ENCODE data around the gene PTK7. TPM values are rescaled to one million over a fixed set of nuclear protein-coding genes. Genes with fewer than 3 reads are reported as not detected.

Gene PTK7
- total and polyA plus RNA-seq, 2 of the 8 experiments (the other 6 are each of a cell fraction or from before 2014, with no cell fraction given), result 110 to 138 TPM

DNA sequence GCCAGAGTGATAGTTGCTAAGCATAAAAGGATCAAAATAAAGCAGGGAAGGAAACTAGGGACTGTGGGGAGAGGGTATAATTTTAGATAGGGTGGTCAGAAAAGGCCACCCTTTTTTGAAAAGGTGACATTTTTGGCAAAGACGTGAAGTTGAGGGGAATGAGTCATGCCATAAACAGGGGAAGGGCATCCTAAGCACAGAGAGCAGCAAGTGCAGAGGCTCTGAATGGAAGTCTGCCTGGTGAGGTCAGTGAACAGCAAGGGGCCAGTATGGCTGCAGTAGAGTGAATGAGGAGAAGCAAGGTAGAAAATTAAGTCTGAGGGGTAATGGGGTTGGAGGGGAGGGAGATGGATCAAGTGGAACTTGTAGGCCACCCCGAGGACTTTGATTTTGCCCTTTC is 14.3 kb upstream of the PTK7 start (continued):
- TF ChIP-seq, protein P1, sequence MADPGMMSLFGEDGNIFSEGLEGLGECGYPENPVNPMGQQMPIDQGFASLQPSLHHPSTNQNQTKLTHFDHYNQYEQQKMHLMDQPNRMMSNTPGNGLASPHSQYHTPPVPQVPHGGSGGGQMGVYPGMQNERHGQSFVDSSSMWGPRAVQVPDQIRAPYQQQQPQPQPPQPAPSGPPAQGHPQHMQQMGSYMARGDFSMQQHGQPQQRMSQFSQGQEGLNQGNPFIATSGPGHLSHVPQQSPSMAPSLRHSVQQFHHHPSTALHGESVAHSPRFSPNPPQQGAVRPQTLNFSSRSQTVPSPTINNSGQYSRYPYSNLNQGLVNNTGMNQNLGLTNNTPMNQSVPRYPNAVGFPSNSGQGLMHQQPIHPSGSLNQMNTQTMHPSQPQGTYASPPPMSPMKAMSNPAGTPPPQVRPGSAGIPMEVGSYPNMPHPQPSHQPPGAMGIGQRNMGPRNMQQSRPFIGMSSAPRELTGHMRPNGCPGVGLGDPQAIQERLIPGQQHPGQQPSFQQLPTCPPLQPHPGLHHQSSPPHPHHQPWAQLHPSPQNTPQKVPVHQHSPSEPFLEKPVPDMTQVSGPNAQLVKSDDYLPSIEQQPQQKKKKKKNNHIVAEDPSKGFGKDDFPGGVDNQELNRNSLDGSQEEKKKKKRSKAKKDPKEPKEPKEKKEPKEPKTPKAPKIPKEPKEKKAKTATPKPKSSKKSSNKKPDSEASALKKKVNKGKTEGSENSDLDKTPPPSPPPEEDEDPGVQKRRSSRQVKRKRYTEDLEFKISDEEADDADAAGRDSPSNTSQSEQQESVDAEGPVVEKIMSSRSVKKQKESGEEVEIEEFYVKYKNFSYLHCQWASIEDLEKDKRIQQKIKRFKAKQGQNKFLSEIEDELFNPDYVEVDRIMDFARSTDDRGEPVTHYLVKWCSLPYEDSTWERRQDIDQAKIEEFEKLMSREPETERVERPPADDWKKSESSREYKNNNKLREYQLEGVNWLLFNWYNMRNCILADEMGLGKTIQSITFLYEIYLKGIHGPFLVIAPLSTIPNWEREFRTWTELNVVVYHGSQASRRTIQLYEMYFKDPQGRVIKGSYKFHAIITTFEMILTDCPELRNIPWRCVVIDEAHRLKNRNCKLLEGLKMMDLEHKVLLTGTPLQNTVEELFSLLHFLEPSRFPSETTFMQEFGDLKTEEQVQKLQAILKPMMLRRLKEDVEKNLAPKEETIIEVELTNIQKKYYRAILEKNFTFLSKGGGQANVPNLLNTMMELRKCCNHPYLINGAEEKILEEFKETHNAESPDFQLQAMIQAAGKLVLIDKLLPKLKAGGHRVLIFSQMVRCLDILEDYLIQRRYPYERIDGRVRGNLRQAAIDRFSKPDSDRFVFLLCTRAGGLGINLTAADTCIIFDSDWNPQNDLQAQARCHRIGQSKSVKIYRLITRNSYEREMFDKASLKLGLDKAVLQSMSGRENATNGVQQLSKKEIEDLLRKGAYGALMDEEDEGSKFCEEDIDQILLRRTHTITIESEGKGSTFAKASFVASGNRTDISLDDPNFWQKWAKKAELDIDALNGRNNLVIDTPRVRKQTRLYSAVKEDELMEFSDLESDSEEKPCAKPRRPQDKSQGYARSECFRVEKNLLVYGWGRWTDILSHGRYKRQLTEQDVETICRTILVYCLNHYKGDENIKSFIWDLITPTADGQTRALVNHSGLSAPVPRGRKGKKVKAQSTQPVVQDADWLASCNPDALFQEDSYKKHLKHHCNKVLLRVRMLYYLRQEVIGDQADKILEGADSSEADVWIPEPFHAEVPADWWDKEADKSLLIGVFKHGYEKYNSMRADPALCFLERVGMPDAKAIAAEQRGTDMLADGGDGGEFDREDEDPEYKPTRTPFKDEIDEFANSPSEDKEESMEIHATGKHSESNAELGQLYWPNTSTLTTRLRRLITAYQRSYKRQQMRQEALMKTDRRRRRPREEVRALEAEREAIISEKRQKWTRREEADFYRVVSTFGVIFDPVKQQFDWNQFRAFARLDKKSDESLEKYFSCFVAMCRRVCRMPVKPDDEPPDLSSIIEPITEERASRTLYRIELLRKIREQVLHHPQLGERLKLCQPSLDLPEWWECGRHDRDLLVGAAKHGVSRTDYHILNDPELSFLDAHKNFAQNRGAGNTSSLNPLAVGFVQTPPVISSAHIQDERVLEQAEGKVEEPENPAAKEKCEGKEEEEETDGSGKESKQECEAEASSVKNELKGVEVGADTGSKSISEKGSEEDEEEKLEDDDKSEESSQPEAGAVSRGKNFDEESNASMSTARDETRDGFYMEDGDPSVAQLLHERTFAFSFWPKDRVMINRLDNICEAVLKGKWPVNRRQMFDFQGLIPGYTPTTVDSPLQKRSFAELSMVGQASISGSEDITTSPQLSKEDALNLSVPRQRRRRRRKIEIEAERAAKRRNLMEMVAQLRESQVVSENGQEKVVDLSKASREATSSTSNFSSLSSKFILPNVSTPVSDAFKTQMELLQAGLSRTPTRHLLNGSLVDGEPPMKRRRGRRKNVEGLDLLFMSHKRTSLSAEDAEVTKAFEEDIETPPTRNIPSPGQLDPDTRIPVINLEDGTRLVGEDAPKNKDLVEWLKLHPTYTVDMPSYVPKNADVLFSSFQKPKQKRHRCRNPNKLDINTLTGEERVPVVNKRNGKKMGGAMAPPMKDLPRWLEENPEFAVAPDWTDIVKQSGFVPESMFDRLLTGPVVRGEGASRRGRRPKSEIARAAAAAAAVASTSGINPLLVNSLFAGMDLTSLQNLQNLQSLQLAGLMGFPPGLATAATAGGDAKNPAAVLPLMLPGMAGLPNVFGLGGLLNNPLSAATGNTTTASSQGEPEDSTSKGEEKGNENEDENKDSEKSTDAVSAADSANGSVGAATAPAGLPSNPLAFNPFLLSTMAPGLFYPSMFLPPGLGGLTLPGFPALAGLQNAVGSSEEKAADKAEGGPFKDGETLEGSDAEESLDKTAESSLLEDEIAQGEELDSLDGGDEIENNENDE (IDR thresholded peaks at IDR 0.05; ENCODE audit: insufficient replicate concordance, low read length), result no peak
- TF ChIP-seq SRF (IDR thresholded peaks at IDR 0.05; ENCODE audit: low read depth, low read length) (no peak), TAF1 (IDR thresholded peaks at IDR 0.05; ENCODE audit: low read depth, low read length) (no peak), RXRA (IDR thresholded peaks at IDR 0.05; ENCODE audit: insufficient read depth, low read depth, low read length) (no peak), JUND (IDR thresholded peaks at IDR 0.05; ENCODE audit: low read length) (no peak), PHF8 (conservative IDR thresholded peaks at IDR 0.05; ENCODE audit: low read depth, low read length) (no peak), CBX8 (IDR thresholded peaks at IDR 0.05; ENCODE audit: borderline replicate concordance, low read depth, low read length) (no peak)
